NCI-H82 treated with DMSO at 0.1 percent for 48 hours (cell line): ENCODE results near the gene USP12.
"Not testable (repeated sequence)": the region's sequence is repeated elsewhere in the genome, so short reads cannot be mapped to it uniquely, and the experiment has no call there.

ENCODE experiments used
- DNase-seq: peaks from one replicate; lab custom pipeline; 2025; ENCODE audit not compliant: unreplicated experiment; lab: John Stamatoyannopoulos, UW

USP12 gene

GRCh38 chr13:27080018-27080948 lies 91.3 kb downstream of the USP12 start:
- no peak for DNase-seq

GRCh38 chr13:27079421-27079958 lies 92.1 kb downstream of the USP12 start:
- no peak for DNase-seq

- no peak for DNase-seq
Observed at GRCh38 chr13:27077451-27077850, 94.2 kb downstream of the USP12 start.

DNA sequence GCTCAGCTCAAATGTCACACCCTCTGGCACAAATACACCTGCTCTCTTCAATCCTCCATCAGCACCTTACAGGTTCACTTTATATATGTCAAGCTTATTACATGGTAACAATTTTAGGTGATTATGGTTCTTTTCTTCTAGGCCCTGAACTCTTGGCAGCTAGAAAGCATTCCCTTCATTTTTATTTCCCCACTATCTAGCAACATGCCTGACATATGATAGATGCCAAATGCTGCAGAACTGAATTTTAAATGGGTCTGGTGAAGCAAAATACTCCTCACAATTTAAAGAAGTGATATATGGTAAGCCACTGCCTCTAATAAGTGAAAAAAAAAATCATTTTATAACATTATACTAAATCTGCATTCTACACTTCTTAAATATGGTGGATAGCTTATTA lies 95.2 kb downstream of the USP12 start:
- no peak for DNase-seq

- no peak for DNase-seq
Observed at GRCh38 chr13:27073186-27073585, 98.4 kb downstream of the USP12 start.

DNA sequence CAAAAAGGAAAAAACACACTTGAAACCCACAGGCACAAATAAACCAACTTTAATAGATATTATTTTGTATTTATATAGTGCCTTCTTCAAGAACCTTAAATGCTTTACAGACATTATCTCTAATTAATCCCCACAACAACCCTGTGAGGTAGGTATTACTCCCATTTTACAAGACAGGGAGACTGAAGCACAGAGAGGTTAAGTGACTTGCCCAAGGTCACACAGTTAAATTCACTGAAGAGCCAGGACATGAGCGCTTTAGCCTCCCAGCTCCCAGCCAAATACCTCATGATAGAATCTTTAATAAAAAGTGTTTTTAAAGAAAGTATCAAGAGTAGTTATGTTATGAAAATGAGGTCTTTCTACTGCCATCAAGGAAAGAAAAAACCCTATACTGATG lies 105.5 kb downstream of the USP12 start:
- not testable (repeated sequence) for DNase-seq

- no peak for DNase-seq
Observed at GRCh38 chr13:27065582-27065981, 106.0 kb downstream of the USP12 start.

- no peak for DNase-seq
Observed at GRCh38 chr13:27064252-27064995, 107.2 kb downstream of the USP12 start.

DNA sequence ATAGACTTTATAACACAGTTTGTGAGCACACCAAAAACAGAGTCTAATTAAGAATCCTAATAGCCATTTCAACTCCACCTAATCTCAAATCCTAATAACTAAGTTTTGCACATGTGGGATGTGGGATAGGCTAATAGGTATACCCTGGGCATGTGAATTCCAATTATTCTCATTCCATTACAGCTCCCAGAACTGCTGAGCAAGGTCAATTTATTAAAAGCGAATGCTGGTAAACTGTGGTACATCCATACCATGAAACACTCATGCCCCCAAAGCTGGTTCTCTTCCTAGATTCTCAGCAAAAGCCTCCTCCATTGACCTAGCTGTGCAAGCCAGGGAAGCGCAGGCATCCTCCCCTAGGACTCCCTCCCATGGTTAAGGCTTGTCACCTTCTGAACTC lies 113.8 kb downstream of the USP12 start:
- no peak for DNase-seq

DNA sequence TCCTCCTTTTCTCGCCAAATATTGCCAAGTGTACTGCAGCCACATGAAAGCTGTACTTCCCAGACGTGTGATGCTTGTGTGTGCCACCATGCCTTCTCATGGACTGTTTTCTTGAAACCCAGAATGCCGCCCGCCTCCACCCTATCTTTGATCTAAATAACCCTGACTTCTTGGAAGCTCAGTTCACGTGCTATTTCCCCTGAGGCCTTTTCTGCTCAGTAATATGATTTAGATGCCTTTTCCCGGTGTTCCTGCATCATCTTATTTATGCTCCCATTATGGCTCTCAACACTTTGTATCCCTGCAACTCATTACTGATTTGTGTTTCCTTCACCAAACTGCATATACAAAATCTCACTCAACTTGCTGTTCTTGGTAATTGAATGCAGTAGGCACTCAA lies 116.1 kb downstream of the USP12 start:
- DNase-seq, result no peak

- DNase-seq, result no peak
Observed at GRCh38 chr13:27054760-27055159, 116.9 kb downstream of the USP12 start.

GRCh38 chr13:27053902-27054595 lies 117.6 kb downstream of the USP12 start:
- DNase-seq, result no peak

DNA sequence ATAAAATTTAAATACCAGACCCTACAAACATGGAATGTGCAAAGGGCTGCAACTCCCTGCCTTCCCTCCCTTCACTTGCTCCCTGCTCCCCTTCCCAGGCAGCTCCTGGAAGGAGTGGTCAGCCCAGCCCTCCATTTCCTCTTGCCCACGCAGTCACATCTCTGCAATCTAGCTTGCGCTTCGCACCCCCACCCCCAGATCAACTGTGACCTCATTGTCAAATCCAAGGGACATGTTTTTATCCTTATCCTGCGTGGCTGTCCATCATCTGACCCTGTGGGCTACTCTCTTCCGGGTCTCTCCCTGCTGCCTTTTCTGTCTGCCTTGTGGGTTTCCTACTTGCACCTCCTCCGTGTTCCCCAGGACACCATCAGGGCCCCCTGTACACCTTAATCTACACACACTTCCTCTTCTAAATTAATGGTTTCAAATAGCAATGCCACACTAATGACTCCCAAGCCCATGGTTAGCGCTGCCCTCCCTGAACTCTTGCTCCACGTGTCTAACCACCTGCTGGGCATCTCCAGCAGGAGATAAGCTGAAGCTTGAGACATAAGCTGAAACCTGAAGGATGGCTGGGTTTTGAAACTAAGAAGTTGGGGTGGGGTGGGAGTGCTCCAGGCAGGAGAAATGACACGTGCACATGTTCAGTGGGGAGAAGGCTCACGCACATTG lies 118.3 kb downstream of the USP12 start:
- no peak for DNase-seq

DNA sequence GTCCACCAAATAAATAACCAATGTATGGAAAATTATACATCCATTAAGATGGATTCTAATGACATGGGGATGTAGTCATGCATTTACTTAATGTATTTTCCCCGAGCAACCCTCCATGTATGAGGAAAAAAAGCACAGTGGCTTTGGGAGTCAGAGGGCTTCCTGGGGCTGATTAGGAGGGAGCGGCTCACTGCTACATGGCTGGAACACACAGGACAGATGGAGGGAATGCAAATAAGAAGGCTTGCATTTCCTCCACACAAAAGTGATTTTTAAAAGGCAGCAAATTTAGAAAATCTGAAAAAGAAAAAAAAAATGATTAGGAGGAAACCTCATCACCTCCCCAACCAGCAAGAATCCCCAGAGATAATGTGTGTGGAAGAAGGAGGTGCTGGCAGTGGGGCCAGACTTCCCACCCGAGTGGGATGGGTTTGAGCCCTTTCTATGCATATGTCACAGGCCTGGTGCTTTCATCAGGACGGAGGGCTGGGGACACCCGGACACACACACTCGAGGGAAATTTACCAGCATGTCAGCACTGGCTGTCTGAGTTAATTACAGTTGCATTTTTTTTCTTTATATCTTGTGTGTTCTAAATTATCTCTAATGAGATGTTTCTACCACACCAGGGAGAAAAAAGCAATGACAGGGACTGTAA lies 118.9 kb downstream of the USP12 start:
- DNase-seq, result no peak

DNA sequence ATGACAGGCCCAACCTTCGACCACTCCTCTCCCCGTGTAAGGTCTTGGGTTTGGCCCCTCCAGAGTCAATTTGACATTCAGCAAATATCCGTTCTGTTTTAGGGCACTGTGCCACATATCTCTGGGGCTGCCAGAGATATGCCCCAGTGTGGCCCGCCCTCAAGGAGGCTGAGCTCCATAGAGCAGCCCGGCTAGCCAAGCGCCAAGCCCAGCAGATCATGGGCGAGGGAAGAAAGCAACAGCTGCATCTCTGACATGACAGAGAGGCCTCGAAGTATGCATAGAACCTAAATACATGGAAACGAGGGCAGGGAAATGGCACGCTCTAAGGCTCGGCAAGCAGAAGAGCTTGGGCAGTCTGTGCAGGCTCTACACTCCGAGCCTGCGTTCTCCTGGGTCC lies 124.5 kb downstream of the USP12 start:
- DNase-seq, result no peak

DNA sequence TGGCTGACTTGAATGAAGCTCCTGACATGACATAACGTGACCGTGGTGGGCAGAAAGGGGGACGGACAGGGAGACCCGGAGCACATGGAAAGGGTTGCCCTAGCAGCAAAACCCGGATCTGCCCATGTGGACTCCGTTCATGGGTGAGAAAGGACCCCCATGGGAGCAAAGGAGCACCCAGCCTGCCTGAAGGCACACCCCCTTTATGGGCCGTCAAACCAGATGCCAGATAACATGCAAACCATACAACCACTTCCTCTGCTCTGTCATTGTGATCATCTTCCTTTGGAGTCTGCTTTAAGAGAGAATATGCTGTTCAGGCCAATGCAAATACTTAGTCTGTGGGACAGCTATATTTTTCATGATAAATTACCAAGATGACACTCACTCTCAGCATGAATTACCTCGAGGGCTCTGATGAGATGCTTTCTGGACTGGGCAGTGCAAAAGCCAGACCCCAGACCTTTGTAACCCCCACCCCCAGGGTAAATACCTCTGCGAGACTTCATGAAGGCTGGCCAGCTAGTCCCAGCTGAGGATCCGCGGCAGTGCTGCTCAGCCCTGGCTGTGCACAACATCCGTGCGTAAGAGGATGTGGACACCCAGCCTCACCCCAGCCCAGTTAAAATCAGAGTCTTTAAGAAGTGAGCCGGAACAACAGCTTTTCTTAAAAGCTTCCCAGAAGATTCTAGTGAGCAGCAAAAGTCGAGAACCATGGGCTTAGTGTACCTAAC lies 126.6 kb downstream of the USP12 start:
- no peak for DNase-seq

GRCh38 chr13:27043013-27043412 lies 128.6 kb downstream of the USP12 start:
- DNase-seq, result no peak

DNA sequence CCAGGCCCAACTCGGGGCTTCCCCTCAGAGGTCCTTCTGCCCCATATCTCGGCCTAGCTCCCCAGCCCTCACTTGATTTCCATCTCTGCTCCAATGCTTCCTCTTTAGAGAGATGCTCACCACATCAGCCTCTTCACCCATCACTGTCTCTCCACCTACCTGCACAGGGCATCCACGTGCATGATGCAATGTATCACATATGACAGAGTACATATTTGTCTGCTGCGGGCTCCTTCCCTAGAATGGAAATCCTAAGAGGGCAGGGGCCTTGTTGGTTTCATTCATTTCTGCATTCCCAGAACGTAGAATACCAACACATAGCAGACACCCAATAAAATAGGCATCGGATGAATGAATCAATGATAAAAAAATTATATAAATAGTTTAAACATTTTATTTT lies 130.3 kb downstream of the USP12 start:
- no peak for DNase-seq

- no peak for DNase-seq
Observed at GRCh38 chr13:27040826-27041108, 130.8 kb downstream of the USP12 start.

DNA sequence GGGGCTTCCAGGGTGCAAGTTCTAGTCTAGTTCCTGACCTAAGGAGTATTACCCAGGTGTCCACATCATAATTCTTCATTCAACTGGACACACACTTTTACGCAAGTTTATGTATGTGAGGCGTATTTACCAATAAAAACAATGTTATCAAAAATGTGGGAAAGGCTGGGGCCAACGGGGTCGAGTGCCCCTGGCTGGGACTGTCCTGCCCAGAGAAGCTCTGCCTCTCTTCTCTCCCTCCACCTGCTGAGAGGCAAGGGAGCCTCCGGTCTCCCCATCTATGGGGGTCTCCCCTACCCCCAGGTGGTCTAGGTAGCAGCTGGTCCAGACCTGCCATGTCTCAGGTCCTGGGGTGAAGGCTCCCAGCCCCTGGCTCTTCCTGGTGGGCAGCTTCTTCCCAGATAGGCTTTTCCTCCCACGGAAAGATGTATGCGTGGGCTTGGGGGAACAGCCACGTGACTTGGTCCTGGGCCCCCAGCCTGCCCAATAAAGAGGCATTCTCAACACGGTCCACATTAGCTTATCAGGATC lies 132.4 kb downstream of the USP12 start:
- DNase-seq, result no peak
